NB4 (cell line): ENCODE data around the gene BACH2.

Source experiments
- DNase-seq: peaks from one replicate; pipeline ENCODE4 v3.0.0; 2010; ENCODE audit warnings: low read depth
- H3K4me3 ChIP-seq: one replicate; pipeline ENCODE4 v1.5.1; 2011; ENCODE audit warnings: mild to moderate bottlenecking, low read depth, low read length, moderate library complexity
- CTCF ChIP-seq: IDR thresholded peaks from one replicate; pipeline ENCODE4 v1.5.1; 2012; ENCODE audit warnings: low read depth, low read length
- MAX ChIP-seq: IDR thresholded peaks from 2 replicates; pipeline ENCODE4 v1.6.1; 2011; ENCODE audit warnings: low read depth, low read length
- MYC ChIP-seq: IDR thresholded peaks from 2 replicates; pipeline ENCODE4 v1.6.1; 2011; ENCODE audit warnings: low read depth, low read length
- POLR2A ChIP-seq: IDR thresholded peaks from 2 replicates; pipeline ENCODE4 v1.6.1; 2011; ENCODE audit warnings: mild to moderate bottlenecking; ENCODE audit not compliant: insufficient read length; ENCODE audit errors: extremely low read depth

BACH2 gene

GRCh38 chr6:90008908-90009501, 287.6 kb downstream of the BACH2 start:
- DNase-seq: no peak
- no peak overlapping the region for H3K4me3 ChIP-seq
- TF ChIP-seq MAX: no peak
- TF ChIP-seq POLR2A: no peak
- TF ChIP-seq MYC: no peak
- no peak for TF ChIP-seq CTCF

GRCh38 chr6:90008189-90008907, 288.3 kb downstream of the BACH2 start:
- DNase-seq: no peak
- TF ChIP-seq MYC: no peak
- TF ChIP-seq CTCF: no peak
- no peak for TF ChIP-seq MAX
- TF ChIP-seq POLR2A: no peak
- no peak overlapping the region for H3K4me3 ChIP-seq

- H3K4me3 ChIP-seq: no peak overlapping the region
- DNase-seq: no peak
- TF ChIP-seq POLR2A: no peak
- no peak for TF ChIP-seq MYC
- no peak for TF ChIP-seq CTCF
- TF ChIP-seq MAX: no peak
Measured at GRCh38 chr6:90005048-90005827, 291.4 kb downstream of the BACH2 start.

GRCh38 chr6:90004511-90004910, 292.1 kb downstream of the BACH2 start:
- no peak for DNase-seq
- TF ChIP-seq MYC: no peak
- TF ChIP-seq POLR2A: no peak
- no peak for TF ChIP-seq CTCF
- no peak for TF ChIP-seq MAX
- no peak overlapping the region for H3K4me3 ChIP-seq

GRCh38 chr6:90003941-90004340, 292.7 kb downstream of the BACH2 start:
- TF ChIP-seq POLR2A: no peak
- no peak for TF ChIP-seq MAX
- no peak for TF ChIP-seq MYC
- no peak for TF ChIP-seq CTCF
- DNase-seq: no peak

More at GRCh38 chr6:90003941-90004340, 292.7 kb downstream of the BACH2 start:
- H3K4me3 ChIP-seq: no peak overlapping the region
